H7 (cell line): ENCODE results near the gene DEF6. TPM values are rescaled to one million over a fixed set of nuclear protein-coding genes. Genes with fewer than 3 reads are reported as not detected.

Experiments
- DNase-seq: peaks from one replicate; pipeline ENCODE4 v3.0.0; 2012
- H3K27me3 ChIP-seq: 2 replicates; pipeline ENCODE4 v1.6.0; 2011; ENCODE audit warnings: mild to moderate bottlenecking, low read length; ENCODE audit not compliant: control insufficient read depth, insufficient read depth
- H3K36me3 ChIP-seq: replicated peaks from 2 replicates; pipeline ENCODE4 v1.5.1; 2011; ENCODE audit warnings: low read length; ENCODE audit not compliant: control insufficient read depth, insufficient read depth
- H3K4me3 ChIP-seq: 2 replicates; pipeline ENCODE4 v1.5.1; 2011; ENCODE audit warnings: low read depth, mild to moderate bottlenecking, control low read depth, low read length, moderate library complexity; ENCODE audit not compliant: insufficient read depth
- total RNA-seq: library from RNA; depleted of rRNA; stranded (reverse); fragments of >200 nt; shearing (Covaris generic); gene quantifications from 2 replicates; pipeline ENCODE4 v1.2.3, GENCODE V29; 2014; rRNA removed

DEF6 gene
- total RNA-seq, 1 experiment from 2014 or later: 6.5 TPM

DNA sequence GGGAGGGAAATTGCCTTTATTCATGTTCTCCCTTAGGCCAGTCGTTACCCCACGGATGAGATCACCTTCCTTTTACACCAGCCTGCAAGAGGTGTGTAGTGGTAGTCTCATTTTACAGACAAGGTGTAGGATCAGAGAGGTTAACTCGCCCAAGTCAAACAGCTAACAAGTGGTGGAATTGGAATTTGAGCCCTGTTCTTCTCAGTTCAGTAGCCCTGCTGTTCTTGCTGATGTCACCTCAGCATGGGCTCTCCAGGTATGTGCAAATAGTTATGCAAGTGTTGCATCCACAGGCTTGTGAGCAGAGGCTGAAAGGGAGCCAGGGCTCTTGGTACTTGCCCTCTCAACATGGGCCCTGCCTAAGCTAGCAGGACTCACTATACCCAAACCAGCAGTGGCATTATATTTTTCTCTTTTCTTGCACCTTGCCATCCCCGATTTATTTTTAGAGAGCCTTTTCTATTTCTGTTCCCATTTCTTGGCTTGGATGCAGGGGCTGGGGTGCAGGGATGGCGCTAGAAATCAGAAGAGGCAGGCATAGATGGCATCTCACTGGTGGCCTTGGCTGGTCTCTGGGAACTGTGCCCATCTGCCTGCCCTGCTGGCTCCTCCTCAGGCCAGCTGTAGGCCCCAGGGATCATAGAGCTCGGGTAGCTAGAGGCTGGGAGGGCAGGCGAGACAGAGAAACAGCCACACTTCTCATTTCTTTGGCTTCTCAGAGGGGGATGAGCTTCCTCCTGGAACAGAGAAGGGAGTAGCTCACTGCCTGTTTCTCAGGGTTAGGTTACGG is 62.9 kb downstream of the DEF6 start:
- DNase-seq: peak; percentile 73
- Histone ChIP-seq H3K27me3 (no peaks in the 10 kb centered on the region), H3K4me3 (no peak overlapping the region), H3K36me3 (no peaks in the 10 kb centered on the region; the same call in none of the 2 replicates)

DNA sequence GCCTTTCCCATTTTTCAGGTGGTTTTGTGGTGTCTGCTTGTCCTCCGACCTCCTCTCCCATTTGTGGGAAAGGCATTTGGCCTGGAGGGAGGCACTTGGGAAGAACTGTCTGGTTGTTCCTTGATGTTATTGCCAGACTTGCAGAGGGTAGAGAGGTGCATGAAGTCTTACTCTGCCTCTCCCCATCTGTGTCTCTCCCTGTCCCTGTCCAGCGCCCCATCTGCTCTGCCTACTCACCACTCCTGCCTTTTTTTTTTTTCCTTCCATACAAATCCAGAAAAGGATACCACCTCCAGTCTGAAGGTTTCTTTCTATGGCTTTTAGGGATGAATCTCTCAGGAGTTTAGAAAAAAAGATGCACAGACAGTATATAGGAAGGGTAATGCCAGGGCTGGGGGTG is 64.6 kb downstream of the DEF6 start:
- no peaks in the 10 kb centered on the region for H3K27me3 ChIP-seq
- DNase-seq: no peak
- H3K4me3 ChIP-seq: no peak overlapping the region
- H3K36me3 ChIP-seq: no peaks in the 10 kb centered on the region

DNA sequence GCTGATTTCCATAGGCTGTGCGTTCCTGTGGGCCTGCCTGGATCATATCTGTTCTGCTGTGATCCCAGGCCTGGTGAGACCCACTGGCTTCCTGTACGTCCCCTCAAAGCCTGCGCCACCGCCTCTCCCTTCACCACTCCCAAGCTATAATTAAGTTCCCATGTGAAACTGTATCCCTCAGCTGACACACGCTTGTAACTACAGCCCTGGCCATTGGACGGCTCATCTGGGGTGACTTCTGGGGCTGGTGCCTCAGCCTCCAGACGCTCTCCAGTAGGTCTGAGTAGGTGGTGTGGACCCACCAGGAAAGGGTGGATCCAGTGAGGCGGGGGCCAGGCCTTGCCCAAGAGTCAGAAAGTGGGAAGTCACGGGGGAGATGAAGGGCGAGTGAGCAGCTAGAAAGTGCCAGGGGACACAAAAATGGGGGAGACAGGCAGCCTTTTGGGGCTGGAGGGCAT is 65.7 kb downstream of the DEF6 start:
- no peak for DNase-seq
- no peak overlapping the region for H3K4me3 ChIP-seq
- H3K27me3 ChIP-seq: no peaks in the 10 kb centered on the region
- no peaks in the 10 kb centered on the region for H3K36me3 ChIP-seq

DNA sequence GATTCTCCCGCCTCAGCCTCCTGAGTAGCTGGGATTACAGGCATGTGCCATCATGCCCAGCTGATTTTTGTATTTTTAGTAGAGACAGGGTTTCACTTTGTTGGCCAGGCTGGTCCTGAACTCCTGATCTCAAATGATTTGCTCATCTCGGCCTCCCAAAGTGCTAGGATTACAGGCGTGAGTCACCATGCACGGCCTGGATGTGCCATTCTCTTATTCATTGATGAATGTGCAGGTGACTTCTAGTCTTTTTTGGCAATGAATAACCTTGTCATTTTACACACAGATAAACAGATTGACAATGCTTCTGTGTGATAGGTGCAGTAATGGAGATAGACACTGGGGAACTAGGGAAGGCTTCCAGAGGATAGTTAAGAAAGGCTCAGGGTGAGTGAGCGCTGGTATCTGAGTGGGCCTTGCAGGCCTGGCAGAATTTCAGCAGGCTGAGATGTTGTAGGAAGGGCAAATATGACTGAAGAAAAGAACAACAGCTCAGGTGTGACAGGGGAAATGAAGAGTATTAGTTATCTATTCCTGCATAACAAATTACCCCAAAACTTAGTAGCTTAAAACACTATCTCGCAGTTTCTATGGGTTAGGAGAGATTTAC is 68.1 kb downstream of the DEF6 start:
- Histone ChIP-seq H3K4me3 (no peak overlapping the region), H3K36me3 (no peaks in the 10 kb centered on the region), H3K27me3 (no peaks in the 10 kb centered on the region)
- DNase-seq: no peak

DNA sequence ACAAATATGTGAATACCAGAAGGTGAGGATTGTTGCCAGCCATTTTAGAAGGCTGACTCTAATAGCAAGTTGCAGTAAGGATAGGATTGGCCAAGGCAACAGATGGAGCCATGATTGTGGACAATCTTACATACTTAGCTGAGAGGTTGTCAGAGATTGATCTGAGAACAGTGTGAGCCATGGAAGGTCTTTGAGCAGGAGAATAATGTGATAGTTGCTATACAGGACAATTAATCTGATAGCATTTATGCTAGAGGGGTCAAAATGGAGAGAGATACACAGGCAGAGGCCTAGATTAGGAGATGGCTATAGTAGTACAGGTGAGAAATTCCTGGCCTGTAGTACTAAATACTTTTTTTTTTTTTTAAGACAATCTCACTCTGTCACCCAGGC is 68.6 kb downstream of the DEF6 start:
- Histone ChIP-seq H3K36me3 (no peaks in the 10 kb centered on the region), H3K27me3 (no peaks in the 10 kb centered on the region), H3K4me3 (no peak overlapping the region)
- no peak for DNase-seq

DNA sequence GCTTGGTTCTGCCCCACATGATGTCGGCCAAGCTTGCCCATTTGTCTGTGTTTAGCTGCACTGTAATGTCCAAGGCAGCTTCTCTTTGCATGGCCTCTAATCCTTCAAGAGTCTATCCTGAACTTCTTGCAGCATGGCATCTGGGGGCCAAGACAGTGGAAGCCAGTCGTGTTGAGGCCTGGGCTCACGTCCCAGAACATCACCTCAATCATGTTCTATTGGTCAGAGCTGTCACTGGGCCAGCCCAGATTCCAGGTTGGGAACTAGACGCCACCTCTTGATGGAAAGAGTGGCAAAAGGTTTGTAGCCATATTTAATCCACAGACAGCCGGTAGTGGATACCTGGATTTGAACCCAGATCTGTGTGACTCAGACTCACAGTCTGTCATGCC is 70.0 kb downstream of the DEF6 start:
- no peak for DNase-seq
- Histone ChIP-seq H3K4me3 (no peak overlapping the region), H3K36me3 (no peaks in the 10 kb centered on the region), H3K27me3 (no peaks in the 10 kb centered on the region)

DNA sequence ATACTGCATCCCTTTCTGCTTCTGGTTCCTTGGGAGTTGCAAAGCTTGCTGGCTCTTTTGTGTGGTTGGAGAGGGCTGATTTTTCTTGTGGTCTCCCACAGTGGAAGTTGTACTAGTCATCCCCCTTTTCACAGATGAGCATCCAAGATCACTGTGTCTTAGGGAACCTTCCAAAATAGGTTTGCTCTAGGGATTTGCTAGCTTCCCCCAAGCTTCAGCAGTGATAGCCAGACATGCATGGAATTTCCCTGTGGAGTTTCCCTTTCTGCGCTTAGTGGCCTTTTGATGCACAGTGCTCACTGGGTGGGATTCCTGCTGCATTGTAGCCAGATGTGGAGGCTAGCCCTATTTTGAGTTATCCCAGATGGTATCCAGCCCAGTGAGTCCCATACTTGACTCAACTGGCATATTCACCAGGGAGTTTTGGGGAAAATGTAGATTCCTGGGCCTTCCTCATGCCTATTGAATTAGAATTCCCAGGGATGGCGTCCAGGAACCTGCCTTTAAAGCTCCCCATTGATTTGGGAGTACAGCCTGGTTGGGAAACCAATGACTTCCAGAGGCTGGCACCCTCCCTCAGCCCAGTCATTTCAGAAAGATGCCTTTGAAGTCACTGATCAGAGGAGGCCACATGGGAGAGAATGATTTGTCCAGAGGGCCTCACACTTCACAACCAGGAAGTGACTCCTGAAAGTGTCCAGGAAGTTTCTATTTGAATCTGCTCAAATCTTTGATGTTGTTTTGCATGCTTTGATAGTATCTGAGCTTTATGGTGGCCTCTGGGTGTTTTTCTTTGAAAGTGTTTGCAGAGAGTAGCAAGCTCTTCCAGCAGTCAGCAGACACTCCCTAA is 70.6 kb downstream of the DEF6 start:
- Histone ChIP-seq H3K4me3 (no peak overlapping the region), H3K27me3 (no peaks in the 10 kb centered on the region), H3K36me3 (no peaks in the 10 kb centered on the region)
- no peak for DNase-seq

DNA sequence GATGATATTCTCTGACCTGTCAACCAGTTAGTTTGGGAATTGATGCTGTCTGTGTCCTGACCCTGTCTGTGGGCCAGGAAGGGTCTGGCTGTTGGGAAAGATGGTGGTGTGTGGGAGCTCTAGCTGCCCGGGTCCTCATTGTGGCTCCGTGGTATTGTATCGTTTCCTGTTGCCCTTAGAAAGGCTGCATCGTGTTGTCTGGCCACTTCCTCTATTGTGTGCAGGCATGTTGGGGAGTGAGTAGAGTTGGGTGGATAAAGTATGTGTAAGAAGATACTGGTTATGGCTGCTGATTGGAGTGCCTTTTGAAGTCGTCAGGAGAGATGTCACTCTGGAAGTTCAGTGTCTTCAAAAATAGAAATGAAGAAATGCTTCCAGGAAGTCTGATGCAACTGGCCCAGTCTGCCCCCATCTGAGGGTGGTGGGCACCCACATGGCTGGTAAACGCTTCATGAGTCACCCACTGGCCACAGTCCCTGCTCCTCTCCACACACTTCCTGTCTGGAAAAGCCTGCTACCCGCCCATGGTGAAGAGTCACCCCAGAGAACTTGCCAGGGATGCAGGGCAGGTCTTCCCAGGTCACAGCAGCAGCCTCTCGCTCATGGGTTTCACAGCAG is 72.6 kb downstream of the DEF6 start:
- Histone ChIP-seq H3K27me3 (no peaks in the 10 kb centered on the region), H3K36me3 (no peaks in the 10 kb centered on the region), H3K4me3 (no peak overlapping the region)
- no peak for DNase-seq

DNA sequence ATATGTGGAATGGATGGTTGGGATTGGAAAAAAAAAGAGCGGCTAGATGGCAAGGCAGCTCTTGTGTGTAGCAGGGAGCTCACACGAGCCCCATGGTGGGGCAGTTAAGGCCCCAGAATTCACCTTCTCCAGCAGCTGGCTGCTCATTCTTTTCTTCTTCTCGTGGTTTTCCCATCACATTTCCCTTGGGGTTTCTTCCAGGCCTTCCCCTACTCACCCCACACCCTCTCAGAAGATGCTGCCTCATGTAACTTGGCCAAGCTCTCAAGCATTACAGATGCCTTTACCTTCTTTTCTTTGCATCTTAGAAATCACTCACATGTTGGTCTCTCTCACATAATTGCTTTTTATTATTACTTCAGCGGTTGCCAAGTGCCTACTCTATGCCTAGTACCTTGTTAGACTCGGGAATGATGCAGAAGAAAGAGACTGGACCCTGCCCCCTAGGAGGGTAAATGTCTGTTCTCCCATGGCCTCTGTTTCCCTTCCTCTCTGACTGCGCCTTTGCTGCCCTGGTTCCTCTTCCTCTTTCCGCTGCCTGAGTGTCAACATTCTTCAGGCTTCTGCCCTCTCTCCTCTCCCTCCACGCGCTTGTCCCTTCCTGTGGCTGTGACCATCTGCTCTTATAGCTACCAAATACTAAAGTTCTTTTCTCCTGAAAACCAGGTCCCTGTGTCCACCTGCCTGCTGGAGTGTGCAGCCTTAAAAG is 73.3 kb downstream of the DEF6 start:
- H3K27me3 ChIP-seq: no peaks in the 10 kb centered on the region
- H3K4me3 ChIP-seq: no peak overlapping the region
- DNase-seq: no peak
- H3K36me3 ChIP-seq: no peaks in the 10 kb centered on the region

Other genes with a start within 250 kb of the DEF6 start
- 0.31 TPM in 1 of 2 replicates, not detected in the other for gene TCP11, start 156.5 kb upstream of the DEF6 start, total RNA-seq
- gene SCUBE3, start 83.9 kb upstream of the DEF6 start, total RNA-seq: 0.45 and 0.70 TPM in 2 replicates
- gene ZNF76, start 38.1 kb upstream of the DEF6 start, total RNA-seq: 13.8 and 17.2 TPM in 2 replicates
- gene PPARD, start 44.7 kb downstream of the DEF6 start, total RNA-seq: 1.9 and 3.2 TPM in 2 replicates
- 18.7 and 22.8 TPM in 2 replicates for gene FANCE, start 154.5 kb downstream of the DEF6 start, total RNA-seq
- gene RPL10A, start 170.6 kb downstream of the DEF6 start, total RNA-seq: 2,080 and 2,249 TPM in 2 replicates
- 17.6 and 18.0 TPM in 2 replicates for gene TEAD3, start 199.3 kb downstream of the DEF6 start, total RNA-seq
- 0.55 and 1.3 TPM in 2 replicates for gene TULP1, start 215.1 kb downstream of the DEF6 start, total RNA-seq